ENCODE data around the gene SV2B. TPM values are rescaled to one million over a fixed set of nuclear protein-coding genes. Genes with fewer than 3 reads are reported as not detected.
"Not testable (repeated sequence)": the region's sequence is repeated elsewhere in the genome, so short reads cannot be mapped to it uniquely, and the experiment has no call there.

Gene SV2B
- total RNA-seq, 2 donors from 2014 or later: 0.17 to 0.30 TPM

DNA sequence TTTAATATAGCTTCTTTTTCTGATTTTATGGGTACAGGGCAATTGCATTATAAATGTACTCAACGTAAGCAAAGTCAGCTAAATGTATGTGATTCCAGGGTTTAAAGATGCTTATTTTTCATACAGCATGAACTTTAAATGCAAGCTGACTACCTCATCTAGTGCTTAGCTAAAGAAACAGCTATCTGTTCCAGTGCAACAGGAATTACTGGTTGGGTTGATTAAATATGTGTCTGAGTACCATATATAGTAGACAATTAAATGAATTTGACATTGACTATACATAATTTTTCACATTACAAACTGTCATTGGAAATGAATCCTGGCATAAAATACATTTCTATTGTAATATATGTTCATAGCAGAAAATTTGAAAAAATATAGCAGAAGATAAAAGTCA lies 26.3 kb upstream of the SV2B start:
- Mint-ChIP-seq H3K4me3 (no peak overlapping the region), H3K27me3 (ENCODE audit: low read depth) (peaks cover 15% of the 10 kb centered on the region), H3K4me1 (ENCODE audit: low read depth) (no peaks in the 10 kb centered on the region), H3K27ac (no peak overlapping the region), H3K36me3 (ENCODE audit: insufficient read depth in 2 of 2) (no peaks in the 10 kb centered on the region), H3K9me3 (no peaks in the 10 kb centered on the region)
- ATAC-seq (replicated peaks in 1 of 2): no peak
- no peak for DNase-seq

DNA sequence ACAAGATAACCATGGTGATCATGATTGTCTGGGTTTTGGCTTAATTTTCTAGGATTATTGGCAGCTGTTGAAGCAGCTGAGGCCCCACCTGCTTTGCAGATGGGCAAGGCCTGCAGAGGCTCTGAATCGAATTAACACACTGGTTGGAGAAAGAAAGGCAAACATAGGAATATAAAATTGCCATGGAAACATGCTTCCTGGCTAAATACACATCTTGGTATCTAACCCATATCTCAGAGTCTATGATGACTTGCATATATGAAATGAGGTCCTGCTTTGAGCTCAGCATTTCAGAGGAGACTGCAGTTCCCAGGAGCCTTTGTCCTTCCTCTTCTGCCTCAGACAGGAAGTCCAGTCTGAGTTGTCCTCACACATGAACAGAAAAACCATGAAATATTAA lies 24.3 kb upstream of the SV2B start:
- DNase-seq (no peak), ATAC-seq (replicated peaks in 1 of 2) (no peak)
- no peaks in the 10 kb centered on the region for H3K4me1 Mint-ChIP-seq (ENCODE audit: low read depth)
- peaks cover 2 to 3% of the 10 kb centered on the region in 2 donors for H3K36me3 Mint-ChIP-seq (ENCODE audit: insufficient read depth in 2 of 2)
- peaks cover 8% of the 10 kb centered on the region for H3K27me3 Mint-ChIP-seq (ENCODE audit: low read depth)
- peaks cover 5 to 7% of the 10 kb centered on the region in 2 donors for H3K9me3 Mint-ChIP-seq
- no peak overlapping the region for H3K27ac Mint-ChIP-seq
- H3K4me3 Mint-ChIP-seq: no peak overlapping the region

DNA sequence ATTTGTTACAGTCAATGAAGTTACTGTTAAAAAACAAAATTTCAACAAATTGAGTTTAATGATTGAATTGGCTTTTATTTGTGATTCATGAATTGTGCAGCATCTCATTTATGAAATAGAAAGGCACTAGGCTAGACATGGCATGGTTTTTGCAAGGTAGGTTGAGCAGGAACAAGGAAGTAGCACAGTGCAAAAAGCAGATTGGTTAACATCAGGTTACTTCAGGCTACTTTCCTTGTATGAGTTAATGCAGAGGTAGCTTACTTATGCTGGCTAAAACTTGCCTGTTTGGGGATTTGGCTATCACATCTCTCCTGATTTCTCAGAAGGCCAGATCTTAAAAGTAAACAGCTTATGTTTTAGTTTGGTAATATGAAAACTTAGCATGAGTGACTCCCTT lies 23.0 kb upstream of the SV2B start:
- Mint-ChIP-seq H3K4me3 (no peak overlapping the region), H3K36me3 (ENCODE audit: insufficient read depth in 2 of 2) (peaks cover 2 to 3% of the 10 kb centered on the region in 2 donors), H3K27me3 (ENCODE audit: low read depth) (peaks cover under 1% of the 10 kb centered on the region), H3K27ac (no peak overlapping the region), H3K9me3 (peaks cover 5 to 7% of the 10 kb centered on the region in 2 donors), H3K4me1 (ENCODE audit: low read depth) (no peaks in the 10 kb centered on the region)
- DNase-seq (no peak), ATAC-seq (replicated peaks in 1 of 2) (no peak)

DNA sequence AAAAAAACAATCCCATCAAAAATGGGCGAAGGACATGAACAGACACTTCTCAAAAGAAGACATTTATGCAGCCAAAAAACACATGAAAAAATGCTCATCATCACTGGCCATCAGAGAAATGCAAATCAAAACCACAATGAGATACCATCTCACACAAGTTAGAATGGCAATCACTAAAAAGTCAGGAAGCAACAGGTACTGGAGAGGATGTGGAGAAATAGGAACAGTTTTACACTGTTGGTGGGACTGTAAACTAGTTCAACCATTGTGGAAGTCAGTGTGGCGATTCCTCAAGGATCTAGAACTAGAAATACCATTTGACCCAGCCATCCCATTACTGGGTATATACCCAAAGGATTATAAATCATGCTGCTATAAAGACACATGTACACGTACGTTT lies 6.2 kb upstream of the SV2B start:
- ATAC-seq (replicated peaks in 1 of 2); H3K27ac Mint-ChIP-seq; H3K36me3 Mint-ChIP-seq (ENCODE audit: insufficient read depth in 2 of 2); H3K4me3 Mint-ChIP-seq; H3K9me3 Mint-ChIP-seq; DNase-seq; H3K4me1 Mint-ChIP-seq (ENCODE audit: low read depth): not testable (repeated sequence)
- peaks cover 61% of the 10 kb centered on the region for H3K27me3 Mint-ChIP-seq (ENCODE audit: low read depth)

DNA sequence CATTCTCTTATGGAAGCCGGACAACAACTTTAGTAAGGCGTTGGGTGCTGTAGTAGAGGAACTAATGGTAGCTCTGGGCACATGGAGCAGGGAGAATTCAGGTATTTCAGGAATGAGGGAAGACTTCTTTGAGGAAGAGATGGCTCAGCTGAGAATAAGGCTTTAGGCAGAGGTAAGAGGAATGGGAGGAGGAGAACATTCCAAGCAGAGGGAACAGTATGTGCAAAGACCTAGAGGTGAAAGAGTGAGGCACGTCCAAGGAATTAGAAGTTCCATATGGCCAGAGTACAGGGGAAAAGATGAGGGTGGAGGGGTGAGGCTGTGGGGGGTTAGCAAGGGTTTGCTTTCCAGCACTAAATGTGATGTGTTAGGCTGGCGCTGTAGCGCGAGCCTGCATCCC lies 1.6 kb upstream of the SV2B start:
- DNase-seq (no peak), ATAC-seq (replicated peaks in 1 of 2) (no peak)
- H3K36me3 Mint-ChIP-seq (ENCODE audit: insufficient read depth in 2 of 2): no peaks in the 10 kb centered on the region
- H3K27me3 Mint-ChIP-seq (ENCODE audit: low read depth): peaks cover 83% of the 10 kb centered on the region
- peaks cover 17% of the 10 kb centered on the region for H3K4me1 Mint-ChIP-seq (ENCODE audit: low read depth)
- H3K4me3 Mint-ChIP-seq: peak overlapping the region; percentile 6 to 80
- H3K27ac Mint-ChIP-seq: no peak overlapping the region
- no peaks in the 10 kb centered on the region for H3K9me3 Mint-ChIP-seq

DNA sequence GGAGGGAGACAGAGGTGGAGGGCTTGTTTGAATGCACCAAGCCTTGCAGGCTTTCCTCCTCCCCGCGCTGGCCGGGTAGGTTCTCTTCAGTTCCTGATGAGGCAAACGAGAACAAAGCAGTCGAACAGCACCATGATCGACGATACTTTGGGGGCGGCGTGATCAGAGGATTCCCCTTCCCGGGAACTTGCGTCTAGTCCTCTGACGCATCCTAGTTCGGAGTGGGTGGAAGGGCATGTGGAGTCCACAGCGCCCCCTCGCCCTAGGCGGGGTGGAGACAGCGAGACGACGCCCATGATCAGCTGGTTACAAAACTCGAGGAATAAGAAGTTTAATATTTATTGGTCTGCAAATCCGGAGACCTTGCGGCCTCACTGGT lies 452 bp upstream of the SV2B start:
- no peaks in the 10 kb centered on the region for H3K9me3 Mint-ChIP-seq
- H3K36me3 Mint-ChIP-seq (ENCODE audit: insufficient read depth in 2 of 2): no peaks in the 10 kb centered on the region
- H3K4me3 Mint-ChIP-seq: peak overlapping the region; percentile 80 to 81
- ATAC-seq (replicated peaks in 1 of 2) (peak; percentile 57 to 69), DNase-seq (peak; percentile 34 to 40)
- no peak overlapping the region for H3K27ac Mint-ChIP-seq
- peaks cover 87% of the 10 kb centered on the region for H3K27me3 Mint-ChIP-seq (ENCODE audit: low read depth)
- peaks cover 17% of the 10 kb centered on the region for H3K4me1 Mint-ChIP-seq (ENCODE audit: low read depth)

DNA sequence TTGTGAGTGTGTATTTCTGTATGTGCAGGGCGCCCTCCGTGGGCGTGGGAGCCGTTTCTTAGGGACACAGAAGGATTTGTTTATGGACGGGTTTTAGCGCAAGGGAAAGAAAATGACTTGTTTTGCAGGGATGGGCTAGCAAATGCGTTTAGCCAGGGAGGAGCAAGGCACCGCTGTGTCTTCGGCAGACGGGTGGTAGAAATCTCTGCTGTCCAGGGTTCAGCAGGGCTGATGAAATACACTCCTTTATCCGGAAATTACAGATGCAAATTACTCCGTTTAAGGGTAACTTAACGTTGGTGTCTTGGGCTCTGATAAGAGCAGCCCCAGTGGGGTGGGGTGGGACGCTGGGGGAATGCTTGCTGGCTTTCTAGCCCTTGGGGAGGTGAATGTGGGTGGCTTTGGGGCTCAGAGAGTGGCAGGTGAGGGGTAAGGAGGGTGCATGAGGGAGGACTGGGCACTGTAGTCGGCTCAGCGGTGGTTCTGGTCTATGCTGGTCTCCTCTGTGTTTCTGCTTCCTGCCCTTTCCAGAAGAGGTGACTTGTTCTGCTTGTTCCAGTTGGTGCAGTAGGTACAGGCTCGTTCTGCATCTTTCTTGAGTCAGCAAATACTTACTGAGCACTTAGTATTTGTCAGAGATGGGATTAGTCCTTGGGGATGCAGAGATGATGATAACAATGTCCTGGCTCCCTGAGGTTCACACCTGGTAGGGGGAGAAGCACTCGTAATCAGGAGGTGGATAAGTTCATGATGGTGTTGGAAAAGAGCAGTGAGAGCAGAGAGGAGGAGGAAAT lies 954 bp downstream of the SV2B start:
- ATAC-seq (replicated peaks in 1 of 2) (peak; percentile 11 to 14), DNase-seq (peak; percentile 4 to 15)
- Mint-ChIP-seq H3K4me3 (peak overlapping the region; percentile 88 to 98), H3K36me3 (ENCODE audit: insufficient read depth in 2 of 2) (no peaks in the 10 kb centered on the region), H3K4me1 (ENCODE audit: low read depth) (peaks cover 17% of the 10 kb centered on the region), H3K27me3 (ENCODE audit: low read depth) (peaks cover 92% of the 10 kb centered on the region), H3K27ac (peak overlapping the region; percentile 49), H3K9me3 (no peaks in the 10 kb centered on the region)

DNA sequence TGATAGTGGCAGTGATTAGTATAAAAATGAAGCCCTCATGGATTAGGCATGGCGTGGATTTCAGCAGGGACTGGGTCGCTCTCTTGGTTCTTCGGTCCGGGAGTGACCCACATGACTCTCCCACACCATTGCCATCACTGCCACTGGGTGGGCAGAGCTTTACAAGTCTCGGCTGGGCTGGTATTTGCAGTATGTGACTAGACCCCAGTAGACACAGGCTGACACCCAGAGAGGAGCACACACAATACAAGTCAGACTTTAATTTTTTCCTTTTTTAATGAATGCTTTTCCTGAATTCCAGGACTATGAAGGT lies 1.5 kb downstream of the SV2B start:
- DNase-seq (no peak), ATAC-seq (replicated peaks in 1 of 2) (no peak)
- no peaks in the 10 kb centered on the region for H3K9me3 Mint-ChIP-seq
- peaks cover 94% of the 10 kb centered on the region for H3K27me3 Mint-ChIP-seq (ENCODE audit: low read depth)
- no peaks in the 10 kb centered on the region for H3K36me3 Mint-ChIP-seq (ENCODE audit: insufficient read depth in 2 of 2)
- H3K4me1 Mint-ChIP-seq (ENCODE audit: low read depth): peaks cover 17% of the 10 kb centered on the region
- no peak overlapping the region for H3K27ac Mint-ChIP-seq
- H3K4me3 Mint-ChIP-seq: no peak overlapping the region

DNA sequence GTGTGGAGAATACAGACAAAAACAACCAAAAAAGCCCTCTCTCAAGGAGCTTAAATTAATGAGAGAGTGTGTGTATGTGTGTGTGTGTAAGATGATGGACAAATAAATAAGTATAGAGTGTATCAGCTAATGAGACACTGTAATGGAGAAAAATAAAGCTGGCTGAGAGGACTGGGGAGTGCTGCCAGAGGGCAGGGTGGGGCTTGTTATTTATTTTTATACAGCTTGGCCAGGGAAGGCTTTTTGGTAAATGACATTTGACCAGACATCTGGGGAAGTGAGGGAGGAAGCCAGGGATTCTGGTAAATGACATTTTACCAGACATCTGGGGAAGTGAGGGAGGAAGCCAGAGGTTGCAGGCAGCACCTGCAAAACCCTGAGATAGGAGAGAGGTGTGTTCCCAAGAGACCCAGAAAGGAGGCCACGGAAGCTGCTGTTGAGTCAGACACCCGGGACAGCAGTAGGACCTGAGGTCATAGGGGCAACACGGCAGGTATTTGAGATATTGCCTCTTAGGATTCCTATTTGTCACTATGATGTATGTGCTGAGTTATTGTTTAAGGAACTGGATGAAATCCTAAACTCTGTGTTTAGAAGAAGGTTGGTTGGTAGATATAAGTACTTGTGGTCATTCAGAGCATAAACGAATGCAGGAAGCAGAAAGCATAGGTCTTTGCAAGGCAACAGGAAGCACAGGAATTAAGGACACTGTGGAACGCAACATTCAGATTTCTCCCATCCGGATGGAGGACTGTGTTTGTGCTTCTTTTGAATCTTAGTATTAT lies 2.7 kb downstream of the SV2B start:
- ATAC-seq (replicated peaks in 1 of 2) (no peak), DNase-seq (no peak)
- peaks cover 87% of the 10 kb centered on the region for H3K27me3 Mint-ChIP-seq (ENCODE audit: low read depth)
- no peak overlapping the region for H3K4me3 Mint-ChIP-seq
- H3K4me1 Mint-ChIP-seq (ENCODE audit: low read depth): peaks cover 17% of the 10 kb centered on the region
- H3K9me3 Mint-ChIP-seq: no peaks in the 10 kb centered on the region
- H3K27ac Mint-ChIP-seq: no peak overlapping the region
- no peaks in the 10 kb centered on the region for H3K36me3 Mint-ChIP-seq (ENCODE audit: insufficient read depth in 2 of 2)

DNA sequence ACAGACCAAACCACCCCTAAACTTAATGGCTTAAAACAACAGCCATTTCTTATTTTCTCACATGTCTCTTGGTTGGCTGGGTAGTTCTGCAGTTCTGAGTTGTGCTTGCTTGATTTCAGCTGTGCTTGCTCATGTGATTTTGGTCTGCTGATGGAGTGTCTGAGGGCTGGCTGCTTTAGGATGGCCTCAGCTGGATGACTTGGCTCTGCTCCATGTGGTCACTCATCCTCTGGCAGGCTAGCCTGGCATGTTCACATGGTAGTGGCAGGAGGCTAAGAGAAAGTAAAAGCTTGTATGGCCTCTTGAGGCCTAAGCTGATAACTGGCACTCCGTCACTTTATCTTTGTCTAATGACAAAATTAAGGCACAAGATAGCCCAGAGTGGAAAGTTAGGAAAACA lies 4.1 kb downstream of the SV2B start:
- DNase-seq (no peak), ATAC-seq (replicated peaks in 1 of 2) (no peak)
- Mint-ChIP-seq H3K36me3 (ENCODE audit: insufficient read depth in 2 of 2) (no peaks in the 10 kb centered on the region), H3K4me1 (ENCODE audit: low read depth) (peaks cover 17% of the 10 kb centered on the region), H3K4me3 (no peak overlapping the region), H3K9me3 (no peaks in the 10 kb centered on the region), H3K27me3 (ENCODE audit: low read depth) (peaks cover 79% of the 10 kb centered on the region), H3K27ac (no peak overlapping the region)

DNA sequence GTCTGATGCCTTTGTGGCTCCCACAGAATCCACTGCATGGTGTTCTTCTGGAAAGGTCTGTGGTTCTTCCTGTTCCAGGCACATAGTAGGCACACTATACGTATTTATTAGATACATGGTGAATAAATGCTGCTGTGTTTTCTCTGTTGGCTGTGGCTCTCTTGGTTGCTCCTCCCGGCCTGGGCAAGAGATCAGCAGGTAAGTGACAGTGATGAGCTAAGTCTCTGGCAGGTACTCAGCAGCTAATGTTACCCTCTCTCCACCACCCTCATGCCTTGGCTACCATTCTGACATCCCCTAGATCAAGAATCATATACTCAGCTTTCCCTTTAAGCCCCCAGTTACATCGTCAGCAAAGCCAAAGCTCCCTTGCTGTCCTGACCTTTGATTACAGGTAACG lies 8.4 kb downstream of the SV2B start:
- no peak overlapping the region for H3K27ac Mint-ChIP-seq
- H3K9me3 Mint-ChIP-seq: no peaks in the 10 kb centered on the region
- no peaks in the 10 kb centered on the region for H3K36me3 Mint-ChIP-seq (ENCODE audit: insufficient read depth in 2 of 2)
- H3K4me1 Mint-ChIP-seq (ENCODE audit: low read depth): no peaks in the 10 kb centered on the region
- peaks cover 47% of the 10 kb centered on the region for H3K27me3 Mint-ChIP-seq (ENCODE audit: low read depth)
- ATAC-seq (replicated peaks in 1 of 2) (no peak), DNase-seq (no peak)
- no peak overlapping the region for H3K4me3 Mint-ChIP-seq

DNA sequence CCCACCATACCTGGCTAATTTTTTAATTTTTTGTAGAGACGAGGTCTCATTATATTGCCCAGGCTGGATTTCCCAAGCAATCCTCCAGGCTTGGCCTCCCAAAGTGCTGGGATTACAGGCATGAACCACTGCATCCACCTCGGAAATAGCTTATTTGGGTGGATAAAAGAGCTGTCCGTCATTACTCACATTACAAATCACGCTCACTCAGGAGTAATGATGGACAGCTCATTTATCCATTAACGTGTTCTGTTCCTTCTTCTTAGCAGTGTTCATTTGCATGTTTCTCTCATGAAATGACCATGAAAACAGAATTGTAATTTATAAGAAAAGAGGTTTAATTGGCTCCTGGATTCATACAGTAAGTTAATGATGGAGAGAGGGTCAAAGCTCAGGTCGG lies 9.8 kb downstream of the SV2B start:
- DNase-seq (no peak), ATAC-seq (replicated peaks in 1 of 2) (no peak)
- no peak overlapping the region for H3K4me3 Mint-ChIP-seq
- H3K27me3 Mint-ChIP-seq (ENCODE audit: low read depth): peaks cover 32% of the 10 kb centered on the region
- no peak overlapping the region for H3K27ac Mint-ChIP-seq
- H3K4me1 Mint-ChIP-seq (ENCODE audit: low read depth): no peaks in the 10 kb centered on the region
- no peaks in the 10 kb centered on the region for H3K9me3 Mint-ChIP-seq
- H3K36me3 Mint-ChIP-seq (ENCODE audit: insufficient read depth in 2 of 2): no peaks in the 10 kb centered on the region

DNA sequence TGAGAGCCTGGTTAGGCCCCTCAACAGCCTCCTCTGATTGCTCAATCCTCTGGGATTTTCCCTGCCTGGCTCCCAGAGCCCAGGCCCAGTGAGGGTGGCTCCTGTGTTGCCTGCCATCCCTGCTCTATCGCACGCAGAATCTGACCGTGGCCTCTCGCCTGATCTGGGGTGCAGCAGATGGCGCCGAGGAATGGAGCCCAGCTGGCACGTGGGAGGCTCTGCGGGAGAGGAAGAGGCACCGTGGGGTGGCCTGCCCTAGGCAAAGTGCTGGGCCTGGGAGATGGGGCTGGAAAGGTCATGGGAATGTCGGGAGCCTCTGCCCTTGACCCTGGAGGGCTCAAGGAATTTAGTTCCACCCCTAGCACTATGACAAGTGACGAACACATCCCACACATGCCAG lies 10.3 kb downstream of the SV2B start:
- Mint-ChIP-seq H3K36me3 (ENCODE audit: insufficient read depth in 2 of 2) (no peaks in the 10 kb centered on the region), H3K4me1 (ENCODE audit: low read depth) (no peaks in the 10 kb centered on the region), H3K27me3 (ENCODE audit: low read depth) (peaks cover 27% of the 10 kb centered on the region), H3K9me3 (no peaks in the 10 kb centered on the region), H3K27ac (no peak overlapping the region), H3K4me3 (no peak overlapping the region)
- ATAC-seq (replicated peaks in 1 of 2) (no peak), DNase-seq (no peak)

DNA sequence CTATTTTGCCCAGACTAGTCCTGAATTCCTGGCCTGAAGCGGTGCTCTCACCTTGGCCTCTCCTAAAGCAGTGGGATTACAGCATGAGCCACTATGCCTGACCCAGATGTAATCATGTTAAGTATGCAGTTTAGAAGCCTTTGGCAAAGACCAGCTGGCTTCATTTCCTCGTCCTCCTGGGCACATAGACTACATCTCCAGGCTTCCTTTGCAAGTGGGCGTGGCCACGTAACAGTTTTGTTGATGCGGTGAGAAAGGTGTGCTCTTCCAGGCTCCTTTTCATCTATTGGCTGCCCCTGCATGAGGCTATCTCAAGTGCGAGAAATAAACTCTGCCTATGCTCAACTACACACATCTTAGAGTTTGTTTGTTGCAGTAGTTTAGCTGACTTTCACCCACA lies 13.0 kb downstream of the SV2B start:
- Mint-ChIP-seq H3K9me3 (no peaks in the 10 kb centered on the region), H3K4me3 (no peak overlapping the region), H3K27me3 (ENCODE audit: low read depth) (peaks cover 32% of the 10 kb centered on the region), H3K27ac (no peak overlapping the region), H3K4me1 (ENCODE audit: low read depth) (no peaks in the 10 kb centered on the region), H3K36me3 (ENCODE audit: insufficient read depth in 2 of 2) (no peaks in the 10 kb centered on the region)
- ATAC-seq (replicated peaks in 1 of 2) (no peak), DNase-seq (no peak)

Measured in activated T-cell treated with anti-CD3 and anti-CD28 coated beads, Interleukin-2, amount 50 U/mL, for 72 hours (primary cell).